ENCODE data around the gene NFKBIZ.
A peak's percentile ranks its signal among the peaks of the same experiment; 100 is the strongest.

Gene NFKBIZ

DNA sequence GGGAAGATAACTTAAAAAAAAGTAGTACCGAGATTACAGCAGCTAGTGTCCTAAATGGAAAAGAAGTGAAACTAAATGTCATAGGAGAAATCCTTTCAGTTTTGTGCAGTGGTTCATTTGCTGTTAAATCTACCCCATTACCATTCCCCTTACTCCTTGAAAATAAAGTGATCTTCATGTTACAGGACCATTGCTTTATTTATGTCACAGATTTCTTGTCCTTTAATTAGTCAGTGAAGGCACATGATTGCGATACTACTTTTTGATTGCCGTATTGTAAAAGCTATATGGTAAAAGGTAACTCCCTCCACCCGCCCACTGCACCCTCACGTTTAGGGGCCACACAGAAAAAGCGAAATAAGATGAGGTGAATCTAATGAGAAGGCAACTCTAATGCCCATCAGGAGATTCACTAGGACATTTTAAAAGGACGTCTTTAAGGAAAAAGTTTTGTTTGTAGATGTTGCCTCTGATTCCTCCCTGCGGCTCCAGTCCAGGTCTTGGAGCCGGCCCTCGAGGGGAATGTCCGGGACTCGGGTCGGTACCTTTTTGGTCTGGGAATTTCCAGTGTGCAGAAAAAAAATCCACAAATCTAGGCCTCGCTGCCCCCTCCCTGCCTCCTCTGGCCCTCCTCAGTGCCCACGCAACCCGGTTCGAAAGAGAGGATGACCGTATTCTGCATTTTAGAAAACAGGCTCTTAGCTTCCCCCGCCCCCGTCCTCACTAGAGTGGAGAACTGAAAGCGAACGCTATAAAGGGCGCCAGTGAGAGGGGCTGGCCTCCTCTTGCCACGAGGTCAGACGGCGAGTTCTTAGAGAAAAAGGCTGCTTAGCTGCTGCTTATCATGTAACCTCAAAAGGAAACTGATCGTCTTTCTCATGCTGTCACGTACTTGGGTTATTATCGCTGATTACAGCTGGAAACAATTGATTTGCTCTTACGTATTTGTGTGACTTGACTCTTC, 21.8 kb upstream of the NFKBIZ start:
- peak; percentile 76 to 80 for DNase-seq (ENCODE audit: low read depth in 2 of 2)

- DNase-seq (ENCODE audit: low read depth in 2 of 2) = no peak
These were observed 21.0 kb upstream of the NFKBIZ start for GRCh38 chr3:101828276-101828675.

- DNase-seq (ENCODE audit: low read depth in 2 of 2) = peak in 1 of 2 donors; percentile 32
These were observed 20.4 kb upstream of the NFKBIZ start for GRCh38 chr3:101828691-101829436.

- no peak for DNase-seq (ENCODE audit: low read depth in 2 of 2)
These were observed 19.9 kb upstream of the NFKBIZ start for GRCh38 chr3:101829437-101829830.

DNA sequence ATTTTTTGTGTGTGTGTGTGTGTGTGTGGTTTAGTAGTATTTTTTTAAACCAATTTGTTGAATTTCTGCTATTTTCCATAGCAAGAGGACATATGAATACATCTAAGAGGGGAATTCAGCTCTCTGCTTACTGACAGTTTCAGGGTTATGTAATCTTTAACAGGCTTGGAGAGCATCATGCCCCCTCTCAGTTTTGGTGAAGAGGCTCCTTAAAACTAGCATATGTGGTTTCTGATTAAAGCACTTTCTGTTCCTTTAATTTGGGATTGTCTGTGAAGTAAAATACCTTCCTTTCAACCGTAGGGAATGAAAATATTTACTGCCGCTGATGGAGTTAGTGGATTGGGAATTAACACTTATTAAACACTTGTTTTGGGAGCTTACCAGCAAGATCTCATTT, 19.4 kb upstream of the NFKBIZ start:
- no peak for DNase-seq (ENCODE audit: low read depth in 2 of 2)

DNA sequence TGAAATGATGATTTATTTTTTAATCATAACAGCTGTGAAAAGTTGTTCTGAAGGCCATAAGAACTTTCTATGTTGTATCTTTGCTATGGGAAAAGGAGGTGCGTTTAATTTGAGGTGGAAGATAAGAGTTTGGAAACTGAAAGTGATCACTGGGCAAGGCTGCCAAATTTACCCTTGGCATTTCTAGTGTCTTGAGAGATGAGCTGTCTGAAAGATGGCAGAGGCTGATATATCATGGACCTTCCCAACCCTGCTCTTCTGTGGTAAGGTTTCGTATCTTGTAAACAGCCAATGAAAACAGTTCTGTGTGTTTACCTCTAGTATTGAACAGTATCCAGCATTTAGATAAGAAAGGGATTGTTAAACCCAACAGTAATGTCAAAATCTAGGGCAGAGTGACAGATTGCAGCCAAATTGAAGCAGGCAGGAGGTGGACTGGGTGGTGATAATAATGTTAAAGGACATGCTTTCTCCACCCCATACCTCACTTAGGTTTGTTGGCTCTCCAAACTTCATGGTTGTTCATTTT, 15.8 kb upstream of the NFKBIZ start:
- DNase-seq (ENCODE audit: low read depth in 2 of 2) = no peak

GRCh38 chr3:101835676-101836075, 13.6 kb upstream of the NFKBIZ start:
- DNase-seq (ENCODE audit: low read depth in 2 of 2) = no peak

- DNase-seq (ENCODE audit: low read depth in 2 of 2) = no peak
These were observed 13.2 kb upstream of the NFKBIZ start for GRCh38 chr3:101836160-101836559.

DNA sequence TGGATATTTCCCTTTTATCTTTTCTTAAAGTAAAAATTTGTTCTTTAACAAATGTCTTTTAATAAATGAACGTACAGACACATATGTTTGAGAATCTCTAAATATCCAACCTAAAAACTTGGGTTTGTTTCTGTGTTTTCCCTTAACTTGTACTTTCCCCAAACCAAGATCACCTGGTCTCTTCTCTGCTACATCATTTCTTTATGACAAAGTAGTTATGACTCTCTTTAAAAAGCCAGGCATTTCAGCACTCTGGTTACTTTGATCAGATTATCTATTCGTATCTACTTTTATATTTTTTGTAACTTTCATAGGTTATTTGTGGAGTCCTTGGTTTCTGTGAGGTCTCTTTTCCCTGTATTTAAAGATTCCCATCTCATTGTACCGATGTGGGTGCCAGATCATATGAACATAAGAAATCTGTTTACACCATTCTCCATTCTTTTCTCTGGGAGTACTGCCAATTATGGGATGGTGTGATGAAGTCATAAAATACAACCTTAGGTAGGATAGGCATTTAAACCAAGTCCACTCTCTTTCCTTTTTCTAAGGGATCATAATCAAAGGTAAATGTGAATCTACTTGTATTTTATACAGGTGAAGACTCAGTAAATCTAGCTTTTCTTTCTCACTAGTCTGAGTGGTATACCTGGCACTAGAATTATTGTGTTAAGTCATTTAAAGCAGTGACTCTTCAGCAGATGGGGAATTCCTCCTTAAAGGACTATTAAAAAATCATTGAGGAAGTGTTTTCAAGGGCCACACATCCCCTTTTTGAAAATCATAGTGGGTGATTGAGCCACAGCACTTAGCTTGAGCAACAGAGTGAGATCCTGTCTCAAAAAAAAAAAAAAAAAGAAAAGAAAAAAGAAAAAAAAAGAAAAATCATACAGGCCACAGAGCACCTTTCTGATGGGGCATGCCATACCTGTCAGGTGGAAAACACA, 12.4 kb upstream of the NFKBIZ start:
- DNase-seq (ENCODE audit: low read depth in 2 of 2) = no peak

- DNase-seq (ENCODE audit: low read depth in 2 of 2) = no peak
These were observed 10.6 kb upstream of the NFKBIZ start for GRCh38 chr3:101838691-101839090.

- DNase-seq (ENCODE audit: low read depth in 2 of 2) = no peak
These were observed 9.2 kb upstream of the NFKBIZ start for GRCh38 chr3:101840066-101840465.

- DNase-seq (ENCODE audit: low read depth in 2 of 2) = no peak
These were observed 6.9 kb upstream of the NFKBIZ start for GRCh38 chr3:101842245-101842934.

DNA sequence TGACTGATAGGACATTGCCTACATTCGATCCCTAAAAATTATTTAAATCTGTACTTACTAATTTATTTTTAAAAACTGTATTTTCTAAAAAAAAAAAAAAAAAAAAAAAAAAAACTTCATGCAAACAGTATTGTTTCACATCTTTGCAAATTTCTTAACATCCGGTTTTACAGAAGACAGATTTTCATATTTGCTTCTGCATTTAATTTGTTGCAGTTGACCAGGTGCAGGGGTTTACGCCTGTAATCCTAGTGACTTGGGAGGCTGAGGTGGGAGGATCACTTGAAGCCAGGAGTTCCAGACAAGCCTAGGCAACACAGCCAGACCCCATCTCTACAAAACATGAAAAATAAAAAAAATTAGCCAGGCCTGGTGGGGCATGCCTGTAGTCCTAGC, 6.4 kb upstream of the NFKBIZ start:
- DNase-seq (ENCODE audit: low read depth in 2 of 2) = no peak

GRCh38 chr3:101845425-101845824, 3.9 kb upstream of the NFKBIZ start:
- no peak for DNase-seq (ENCODE audit: low read depth in 2 of 2)

- DNase-seq (ENCODE audit: low read depth in 2 of 2) = no peak
These were observed 2.6 kb upstream of the NFKBIZ start for GRCh38 chr3:101846709-101847108.

GRCh38 chr3:101847328-101847727, 2.0 kb upstream of the NFKBIZ start:
- DNase-seq (ENCODE audit: low read depth in 2 of 2) = no peak

- DNase-seq (ENCODE audit: low read depth in 2 of 2) = no peak
These were observed 988 bp upstream of the NFKBIZ start for GRCh38 chr3:101848326-101848725.

DNA sequence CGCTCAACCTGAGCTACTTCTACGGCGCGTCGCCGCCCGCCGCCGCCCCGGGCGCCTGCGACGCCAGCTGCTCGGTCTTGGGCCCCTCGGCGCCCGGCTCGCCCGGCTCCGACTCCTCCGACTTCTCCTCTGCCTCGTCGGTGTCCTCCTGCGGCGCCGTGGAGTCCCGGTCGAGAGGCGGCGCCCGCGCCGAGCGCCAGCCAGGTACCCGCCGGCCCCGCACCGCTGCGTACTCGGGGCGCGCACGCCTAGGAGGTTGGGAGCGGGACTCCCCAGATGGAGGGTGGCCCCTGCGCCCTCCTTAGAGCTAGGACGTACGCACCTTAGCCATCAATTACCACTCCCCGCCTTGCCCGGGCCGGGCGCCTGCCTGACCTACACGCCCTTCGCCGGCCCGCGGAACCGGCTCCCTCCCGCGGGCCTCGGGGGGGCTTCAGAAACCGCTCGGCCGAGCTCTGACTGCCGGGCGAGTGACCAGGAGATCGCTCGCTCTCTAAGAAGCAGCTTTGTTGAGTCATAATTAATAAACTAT, 466 bp downstream of the NFKBIZ start:
- peak; percentile 27 to 35 for DNase-seq (ENCODE audit: low read depth in 2 of 2)

GRCh38 chr3:101850246-101851051, 1.1 kb downstream of the NFKBIZ start:
- peak; percentile 17 to 33 for DNase-seq (ENCODE audit: low read depth in 2 of 2)

All from activated CD4-positive, alpha-beta T cell treated with anti-CD3 and anti-CD28 coated beads for 24 hours (primary cell).